GM12892 (cell line): ENCODE measurements around the gene PRELID1.
"Not testable (repeated sequence)": the region's sequence is repeated elsewhere in the genome, so short reads cannot be mapped to it uniquely, and the experiment has no call there.

Source experiments
- DNase-seq: peaks from one replicate; pipeline ENCODE4 v3.0.0; 2011; ENCODE audit not compliant: insufficient read length
- FAIRE-seq: peaks from 2 replicates; lab custom pipeline; 2011; peaks lifted over from hg19 to GRCh38; lab: Jason Lieb, UNC
- POLR2A ChIP-seq: IDR thresholded peaks from 2 replicates; pipeline ENCODE4 v1.6.1; 2011; ENCODE audit warnings: low read depth, low read length, control low read depth
- POLR2AphosphoS5 ChIP-seq: IDR thresholded peaks from 2 replicates; pipeline ENCODE4 v1.6.1; 2011; ENCODE audit warnings: low read depth, low read length, control low read depth
- TAF1 ChIP-seq: IDR thresholded peaks from 2 replicates; pipeline ENCODE4 v1.6.1; 2011; ENCODE audit warnings: low read depth, mild to moderate bottlenecking, control low read depth, low read length, borderline replicate concordance

PRELID1 gene

DNA sequence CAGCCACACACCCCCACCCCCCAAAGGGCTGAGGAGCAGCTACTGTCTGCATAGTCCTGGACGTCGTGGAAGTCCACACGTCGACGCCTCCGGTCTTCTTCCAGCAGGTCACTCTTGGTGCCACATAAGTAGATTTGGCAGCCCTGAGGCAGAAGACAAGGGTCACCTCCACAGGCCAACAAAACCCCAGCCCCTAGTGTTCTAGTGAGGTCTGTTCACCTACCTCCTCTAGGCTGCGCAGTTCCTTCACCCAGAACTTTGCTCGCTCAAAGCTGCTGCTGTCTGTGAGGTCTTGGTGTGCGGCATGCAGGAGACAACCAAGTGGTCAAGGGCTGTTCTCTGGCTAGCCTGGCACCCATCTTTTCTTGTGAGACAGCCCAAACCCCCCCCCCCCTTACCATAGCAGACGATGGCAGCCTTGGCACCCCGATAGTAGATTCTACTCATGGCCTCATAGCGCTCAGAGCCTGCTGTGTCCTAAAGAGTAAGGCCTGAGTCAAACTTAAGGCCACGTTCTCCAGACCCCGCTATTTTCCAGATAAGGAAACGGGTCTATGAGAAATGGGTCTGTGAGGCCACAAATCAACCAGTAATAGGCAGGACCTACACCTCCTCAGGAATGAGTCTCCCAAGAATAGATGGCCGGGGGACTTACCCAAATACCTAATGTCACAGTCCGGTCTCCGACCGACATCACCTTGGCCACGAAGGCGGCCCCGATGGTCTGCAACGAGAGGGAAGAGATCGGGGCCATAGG lies 1.1 kb upstream of the PRELID1 start:
- no peak for DNase-seq
- FAIRE-seq, result no peak
- TF ChIP-seq TAF1, result no peak
- TF ChIP-seq POLR2AphosphoS5, result no peak; the same call in 1 of the 2 replicates
- TF ChIP-seq POLR2A, result no peak; the same call in 1 of the 2 replicates

DNA sequence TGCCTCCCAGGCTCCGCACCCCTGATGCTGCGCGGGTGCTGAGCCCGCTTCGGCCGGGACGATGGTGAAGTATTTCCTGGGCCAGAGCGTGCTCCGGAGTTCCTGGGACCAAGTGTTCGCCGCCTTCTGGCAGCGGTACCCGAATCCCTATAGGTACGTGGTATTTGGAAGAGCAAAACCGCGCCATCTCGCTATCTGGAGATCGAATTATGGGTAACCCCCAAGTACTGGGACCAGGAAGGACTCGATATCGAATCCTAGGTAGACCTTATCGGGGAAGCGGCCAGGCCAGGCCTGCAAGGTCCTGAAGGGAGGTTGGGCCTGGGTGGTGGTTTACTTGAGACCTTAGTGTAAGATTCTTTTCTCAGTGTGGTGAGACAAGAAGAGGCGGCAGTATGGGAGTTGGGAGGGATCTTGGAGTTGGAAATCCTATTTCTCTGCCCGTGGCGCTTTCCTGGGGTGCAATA lies 359 bp downstream of the PRELID1 start:
- TF ChIP-seq POLR2A, result no peak
- TF ChIP-seq POLR2AphosphoS5, result no peak; the same call in 1 of the 2 replicates
- TF ChIP-seq TAF1, result no peak
- DNase-seq (no peak), FAIRE-seq (no peak)

DNA sequence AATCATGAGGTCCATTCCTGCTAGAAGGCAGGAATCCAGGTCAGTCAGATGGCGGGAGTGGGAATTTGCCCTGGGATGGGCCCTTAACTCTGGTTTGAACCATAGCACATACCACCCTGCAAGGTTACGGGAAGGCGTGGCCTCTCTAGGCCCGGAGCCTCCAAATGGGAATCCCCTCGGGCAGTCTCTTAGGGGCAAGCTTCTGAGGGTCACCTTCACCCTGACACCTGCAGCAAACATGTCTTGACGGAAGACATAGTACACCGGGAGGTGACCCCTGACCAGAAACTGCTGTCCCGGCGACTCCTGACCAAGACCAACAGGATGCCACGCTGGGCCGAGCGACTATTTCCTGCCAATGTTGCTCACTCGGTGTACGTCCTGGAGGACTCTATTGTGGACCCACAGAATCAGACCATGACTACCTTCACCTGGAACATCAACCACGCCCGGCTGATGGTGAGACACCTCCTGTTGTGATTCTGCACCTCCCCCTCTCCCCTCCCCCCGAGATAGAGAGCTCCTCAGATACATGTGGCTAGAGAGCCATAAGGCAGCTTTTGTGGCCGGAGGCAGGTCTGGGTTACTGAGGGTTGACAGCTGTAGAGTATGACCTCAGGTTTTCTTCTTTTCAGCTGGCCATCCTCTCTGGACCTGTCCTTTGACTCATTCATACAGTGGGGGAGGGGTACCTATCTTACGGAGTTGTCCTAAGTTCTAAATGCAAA lies 957 bp downstream of the PRELID1 start:
- FAIRE-seq (no peak), DNase-seq (no peak)
- no peak for TF ChIP-seq TAF1
- TF ChIP-seq POLR2AphosphoS5, result peak; percentile 39; the same call in 1 of the 2 replicates
- TF ChIP-seq POLR2A, result 0 out of 2 replicates have a peak, but pooled peaks have one; percentile 12

DNA sequence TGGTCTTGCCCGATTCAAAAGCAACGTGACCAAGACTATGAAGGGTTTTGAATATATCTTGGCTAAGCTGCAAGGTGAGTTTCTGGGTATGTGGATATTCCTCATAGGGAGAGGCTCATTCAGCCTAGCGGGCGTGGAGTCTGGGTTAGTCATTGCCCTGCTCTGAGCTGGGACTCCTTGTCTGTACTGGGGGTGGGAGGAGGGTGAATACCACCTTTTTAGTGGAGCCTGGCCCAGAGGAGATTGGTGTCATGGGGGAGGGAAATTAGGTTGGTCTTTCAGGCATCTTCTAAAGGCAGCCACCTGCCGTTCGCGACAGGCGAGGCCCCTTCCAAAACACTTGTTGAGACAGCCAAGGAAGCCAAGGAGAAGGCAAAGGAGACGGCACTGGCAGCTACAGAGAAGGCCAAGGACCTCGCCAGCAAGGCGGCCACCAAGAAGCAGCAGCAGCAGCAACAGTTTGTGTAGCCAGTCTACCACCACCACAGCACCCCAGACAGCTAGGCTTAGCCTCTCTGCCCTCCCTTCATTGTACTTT lies 2.6 kb downstream of the PRELID1 start:
- not testable (repeated sequence) for DNase-seq, FAIRE-seq

DNA sequence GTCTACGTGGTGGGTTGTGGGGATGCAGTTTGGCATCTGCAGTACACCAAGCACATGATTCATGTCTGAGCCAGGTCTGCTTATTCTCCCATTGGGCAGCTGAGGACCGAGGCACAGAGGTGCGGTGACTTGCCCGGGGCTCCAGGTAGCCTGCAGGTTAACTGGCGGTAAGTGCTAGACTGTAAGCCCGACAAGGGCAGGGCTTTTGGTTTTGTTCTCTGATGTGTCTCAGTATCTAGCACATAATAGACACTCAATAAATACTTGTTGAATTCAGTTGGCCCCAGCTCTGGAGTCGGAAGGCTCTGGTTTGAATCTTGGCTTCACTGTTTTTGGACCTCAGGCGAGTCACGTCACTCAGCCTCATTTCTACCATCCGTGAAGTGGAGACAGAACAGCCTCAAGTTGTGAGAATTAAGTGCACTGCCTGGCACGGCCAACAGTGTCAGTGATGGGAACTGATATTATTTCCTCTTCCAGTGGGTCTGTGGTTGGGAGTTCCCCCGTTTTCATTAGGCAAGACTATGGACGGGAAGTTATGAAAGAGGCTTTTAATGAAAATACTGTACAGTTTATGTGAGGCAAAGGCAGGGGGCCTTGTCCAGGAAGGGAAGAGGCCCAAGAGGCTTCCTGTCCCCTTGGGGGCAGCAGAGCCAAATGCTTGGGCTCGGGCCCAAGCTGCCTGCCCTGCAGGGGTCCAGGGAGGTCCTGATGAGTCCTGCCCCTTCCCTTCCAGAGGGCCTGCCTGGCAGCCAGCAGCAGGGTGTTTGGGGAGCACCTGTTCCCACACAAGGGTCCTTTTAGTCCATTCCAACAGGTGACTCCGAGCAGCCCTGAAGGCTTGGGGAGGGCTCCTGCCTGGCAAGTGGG lies 3.3 kb downstream of the PRELID1 start:
- no peak for DNase-seq
- peak; percentile 14 for FAIRE-seq

DNA sequence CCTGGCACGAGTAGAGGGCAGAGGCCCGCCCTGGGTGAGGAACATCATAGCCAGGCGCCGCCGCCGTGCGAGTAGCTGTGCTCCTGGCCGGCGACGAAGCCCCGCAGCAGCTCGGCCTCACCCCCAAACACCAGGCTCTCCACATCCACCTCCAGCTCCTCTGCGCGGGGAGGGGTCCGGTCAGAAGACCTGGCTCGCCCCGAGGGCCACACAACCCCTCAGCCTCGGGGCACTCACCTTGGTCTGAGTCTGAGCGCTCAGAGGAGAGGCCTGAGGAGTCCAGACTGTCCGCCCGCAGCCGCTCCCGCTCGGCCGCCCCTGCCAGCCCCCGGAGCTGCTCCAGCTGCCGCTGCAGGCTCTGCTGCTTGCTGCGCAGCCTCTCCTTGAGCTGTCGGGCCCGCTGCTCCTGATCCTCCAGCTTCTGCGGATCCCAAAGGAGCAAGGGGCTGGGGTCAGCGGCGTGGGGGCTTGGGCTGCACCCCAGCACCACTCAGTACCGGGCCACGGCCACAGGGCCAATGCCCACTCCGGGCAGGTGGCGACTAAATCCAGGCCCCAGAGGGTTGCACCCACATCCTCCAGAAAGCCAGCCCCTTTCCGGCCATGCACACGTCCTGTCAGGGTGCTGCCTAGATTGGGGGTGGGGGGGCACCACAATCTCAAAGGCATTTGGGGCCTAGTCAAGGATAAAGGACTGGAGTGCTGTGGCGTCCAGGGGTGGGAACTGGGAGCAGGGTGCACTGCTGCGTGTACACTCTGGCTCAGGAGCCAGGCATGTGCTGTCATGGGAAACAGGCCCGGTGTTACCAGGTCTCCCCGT lies 4.2 kb downstream of the PRELID1 start:
- no peak for TF ChIP-seq TAF1
- TF ChIP-seq POLR2A, result peak; percentile 44; the same call in 1 of the 2 replicates
- FAIRE-seq, result no peak
- no peak for DNase-seq

More for the DNA sequence above, 3.3 kb downstream of the PRELID1 start:
- TF ChIP-seq TAF1, result no peak
- peak; percentile 75; the same call in 1 of the 2 replicates for TF ChIP-seq POLR2AphosphoS5

DNA sequence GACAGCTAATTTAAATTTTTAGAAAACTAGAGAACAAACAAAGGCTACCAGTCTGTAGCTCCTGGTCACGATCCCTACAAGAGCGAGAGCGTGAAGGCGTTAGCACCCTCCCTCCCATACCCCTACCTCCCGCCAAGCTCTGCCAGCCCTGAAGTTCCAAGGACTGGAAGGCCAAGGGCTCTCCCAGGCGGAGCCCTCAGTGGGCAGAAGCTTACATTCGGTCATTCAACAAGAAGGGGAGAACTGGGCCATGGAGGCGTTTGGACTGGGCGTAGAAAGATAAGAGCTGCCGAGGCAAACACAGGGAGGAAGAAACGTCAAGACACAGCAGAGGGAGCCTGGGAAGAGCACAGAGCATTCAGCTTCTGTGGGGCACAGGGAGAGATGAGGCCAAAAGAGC lies 5.1 kb downstream of the PRELID1 start:
- FAIRE-seq, result no peak
- TF ChIP-seq TAF1 (no peak), POLR2A (no peak), POLR2AphosphoS5 (no peak)
- DNase-seq, result no peak

DNA sequence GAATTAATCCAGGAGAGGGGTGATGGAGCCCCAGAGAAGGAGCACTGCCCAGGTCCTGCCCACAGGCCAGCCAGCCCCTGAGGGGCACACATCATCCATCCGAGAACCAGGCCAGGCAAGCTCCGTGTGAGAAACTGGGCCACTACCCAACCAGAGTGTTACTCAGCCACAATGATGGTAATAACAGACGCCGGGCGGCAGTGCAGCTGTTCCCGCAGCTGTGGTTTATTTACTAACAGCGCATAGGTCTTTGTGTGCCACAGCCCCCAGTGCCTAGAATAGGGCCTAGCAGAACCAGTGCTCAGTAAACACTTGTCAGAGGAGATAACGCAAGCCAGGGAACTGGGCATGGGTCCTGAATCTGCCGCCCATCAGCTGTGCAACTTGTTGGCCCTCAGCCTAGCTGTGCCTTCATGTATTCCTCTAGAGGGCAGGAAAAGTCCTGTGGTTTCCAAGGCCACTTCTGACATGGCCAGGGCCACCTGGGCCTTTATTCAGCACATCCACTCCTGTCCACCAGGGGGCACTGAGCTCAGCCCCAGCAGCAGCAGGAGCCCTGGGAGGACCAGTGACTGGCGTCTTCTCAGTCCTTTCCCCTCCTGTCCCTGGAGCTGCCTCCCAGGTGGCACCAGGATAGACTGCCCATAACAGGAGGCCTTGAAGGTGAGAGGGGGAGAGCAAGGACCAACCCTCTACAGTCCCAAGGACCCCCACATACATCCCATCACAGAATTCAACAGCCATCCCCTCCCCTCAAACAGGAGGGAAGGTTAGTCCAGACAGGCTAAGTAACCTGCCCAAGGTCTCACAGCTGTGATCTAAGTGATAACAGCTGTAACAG lies 6.0 kb downstream of the PRELID1 start:
- TF ChIP-seq POLR2A (no peak), POLR2AphosphoS5 (no peak), TAF1 (no peak)
- DNase-seq, result no peak
- peak; percentile 81 for FAIRE-seq

DNA sequence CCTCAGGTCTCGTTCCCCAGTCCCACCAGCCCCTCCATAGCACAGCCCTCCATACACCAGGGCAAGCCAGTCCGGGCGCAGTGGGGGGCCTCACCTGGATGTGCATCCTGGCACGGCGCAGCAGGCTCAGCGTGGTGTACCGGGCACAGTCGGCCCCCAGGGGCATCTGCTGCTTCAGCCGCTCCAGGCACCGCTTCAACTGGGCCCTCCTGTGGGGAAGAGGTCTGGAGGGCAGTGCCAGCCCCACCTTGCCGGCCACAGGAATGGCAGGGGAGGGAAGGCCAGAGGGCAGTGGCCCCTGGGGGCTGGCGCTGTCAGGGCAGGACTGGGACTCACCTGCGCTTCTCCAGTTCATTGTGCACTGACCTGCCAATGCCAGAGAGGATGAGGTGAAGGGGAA lies 6.7 kb downstream of the PRELID1 start:
- FAIRE-seq (no peak), DNase-seq (no peak)
- no peak for TF ChIP-seq TAF1
- no peak for TF ChIP-seq POLR2AphosphoS5

DNA sequence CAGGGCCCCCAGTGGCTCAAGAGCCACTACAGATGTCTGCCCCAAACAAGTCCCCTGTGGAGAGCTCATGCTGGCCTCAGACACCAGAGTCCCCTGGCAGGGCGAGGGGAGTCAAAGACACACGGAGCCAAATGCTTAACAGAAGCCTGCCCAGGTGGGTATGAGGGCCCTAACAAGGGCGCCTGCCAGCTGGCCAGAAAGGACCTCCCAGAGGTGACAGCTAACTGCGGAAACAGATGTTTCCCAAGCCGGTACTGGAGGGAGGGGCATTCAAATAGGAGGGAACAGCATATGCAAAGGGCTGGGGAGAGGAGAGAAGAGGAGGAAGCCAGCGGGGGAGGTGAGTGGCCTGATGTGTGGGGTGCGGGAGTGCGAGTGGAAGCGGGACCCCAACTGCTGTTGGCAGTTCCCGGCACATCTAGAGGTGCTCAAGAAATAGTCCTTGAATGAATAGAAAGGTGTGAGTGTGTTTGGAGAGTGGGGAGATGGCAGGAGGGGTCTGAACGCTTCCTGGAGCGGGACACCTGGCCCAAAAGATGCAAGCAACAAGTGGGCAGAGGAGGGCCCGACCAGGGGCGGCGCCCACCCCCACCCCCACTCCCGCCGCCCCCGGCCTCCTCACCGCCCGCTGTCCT lies 7.3 kb downstream of the PRELID1 start:
- DNase-seq (no peak), FAIRE-seq (peak; percentile 98)
- TF ChIP-seq POLR2A (no peak), TAF1 (no peak), POLR2AphosphoS5 (no peak)
